Measurements from ENCODE around the gene TNFRSF1A.

DNA sequence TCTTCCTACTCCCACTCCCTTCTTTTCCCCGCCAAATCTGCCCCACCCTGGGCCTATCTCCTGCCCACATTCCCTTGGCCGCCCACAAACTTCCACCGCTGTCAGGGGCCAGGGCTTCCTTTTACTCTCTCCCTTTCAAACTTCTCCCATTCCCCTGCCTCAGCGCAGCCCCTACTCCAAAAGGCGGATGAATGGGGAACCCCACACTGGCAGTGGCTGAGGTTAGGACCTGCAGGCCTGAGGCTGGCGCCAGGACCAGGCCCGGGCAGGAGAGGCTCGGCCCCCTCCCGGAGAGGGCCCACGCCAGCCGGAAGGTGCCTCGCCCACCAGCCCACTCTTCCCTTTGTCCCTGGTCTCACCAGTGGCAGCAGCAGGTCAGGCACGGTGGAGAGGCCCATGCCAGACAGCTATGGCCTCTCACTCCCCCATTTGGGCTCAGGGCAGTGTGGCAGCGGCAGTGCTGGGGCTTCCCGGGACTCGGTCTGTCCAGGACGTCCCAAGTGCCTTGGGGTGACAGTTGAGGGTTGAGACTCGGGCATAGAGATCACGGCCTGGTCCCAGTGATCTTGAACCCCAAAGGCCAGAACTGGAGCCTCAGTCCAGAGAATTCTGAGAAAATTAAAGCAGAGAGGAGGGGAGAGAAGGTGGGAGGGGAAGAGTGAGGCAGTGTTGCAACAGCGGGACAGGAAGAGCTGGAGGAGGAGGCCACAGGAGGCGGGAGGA, at the start of gene TNFRSF1A:
- TF ChIP-seq E2F2 (CRISPR knock-in tag; IDR thresholded peaks at IDR 0.05; ENCODE audit: borderline replicate concordance) (no peak; the same call in 1 of the 2 replicates), EZH2 (conservative IDR thresholded peaks at IDR 0.05; ENCODE audit: low read depth, low read length) (no peak)
